GM15510 (cell line): Measurements from ENCODE around the gene MED31.

Source experiments
- POLR2A ChIP-seq: IDR thresholded peaks from 3 replicates; pipeline ENCODE4 v1.6.1; 2011; ENCODE audit warnings: borderline replicate concordance; ENCODE audit not compliant: insufficient read length; ENCODE audit errors: extremely low read depth

MED31 gene

DNA sequence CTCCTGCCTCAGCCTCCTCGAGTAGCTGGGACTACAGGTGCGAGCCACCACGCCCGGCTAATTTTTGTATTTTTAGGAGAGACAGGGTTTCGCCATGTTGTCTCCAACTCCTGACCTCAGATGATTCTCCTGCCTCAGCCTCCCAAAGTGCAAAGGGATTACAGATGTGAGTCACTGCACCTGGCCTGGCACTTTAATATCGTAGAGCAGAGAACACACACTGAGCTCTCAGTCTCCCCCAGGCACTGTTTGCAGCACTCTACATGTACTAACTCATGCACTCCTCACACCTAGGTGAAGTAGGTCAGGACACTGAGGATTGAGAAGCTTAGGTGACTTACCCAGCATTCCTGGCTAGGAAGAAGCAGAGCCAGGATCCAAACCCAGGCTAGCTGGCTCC lies 15.2 kb upstream of the MED31 start:
- no peak for TF ChIP-seq POLR2A

DNA sequence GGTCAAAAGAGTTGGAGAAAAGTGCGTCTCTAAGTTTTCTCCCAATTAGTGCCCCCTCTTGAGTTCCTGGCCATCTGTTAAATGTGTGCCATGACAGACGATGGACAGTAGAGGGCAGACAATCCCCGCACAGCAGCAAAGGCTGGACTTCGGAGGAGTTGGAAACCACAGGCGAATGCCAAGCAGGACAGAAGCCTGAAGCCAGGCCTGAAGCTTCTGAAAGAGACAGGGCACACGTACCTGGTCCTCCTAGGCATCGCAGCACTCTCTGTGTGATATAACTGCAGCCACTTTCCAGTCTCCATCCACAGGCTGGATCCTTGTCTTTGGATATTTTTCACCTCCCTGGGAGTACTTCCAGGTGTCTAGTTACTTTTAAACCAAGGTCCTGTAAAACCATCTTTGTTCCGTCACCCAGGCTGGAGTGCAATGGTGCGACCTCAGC lies 14.7 kb upstream of the MED31 start:
- no peak for TF ChIP-seq POLR2A

DNA sequence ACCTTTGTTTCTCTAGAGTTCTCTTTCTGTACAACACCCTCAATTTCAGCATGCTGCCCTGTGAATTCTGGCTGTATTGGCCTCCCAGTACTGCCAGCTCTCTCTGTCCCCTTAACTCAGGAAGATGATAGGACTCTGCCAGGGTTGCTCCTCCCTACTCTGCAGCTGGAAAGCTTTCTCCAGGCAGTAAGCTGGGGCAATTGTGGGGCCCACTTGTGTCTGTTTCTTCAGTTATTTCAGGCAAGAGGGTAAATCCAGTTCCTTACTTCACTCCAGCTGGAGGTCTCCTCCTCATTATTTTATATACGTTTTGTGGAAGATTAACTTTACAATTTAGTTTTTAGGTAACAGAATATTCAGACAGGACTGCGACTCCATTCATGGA lies 10.1 kb upstream of the MED31 start:
- no peak for TF ChIP-seq POLR2A

DNA sequence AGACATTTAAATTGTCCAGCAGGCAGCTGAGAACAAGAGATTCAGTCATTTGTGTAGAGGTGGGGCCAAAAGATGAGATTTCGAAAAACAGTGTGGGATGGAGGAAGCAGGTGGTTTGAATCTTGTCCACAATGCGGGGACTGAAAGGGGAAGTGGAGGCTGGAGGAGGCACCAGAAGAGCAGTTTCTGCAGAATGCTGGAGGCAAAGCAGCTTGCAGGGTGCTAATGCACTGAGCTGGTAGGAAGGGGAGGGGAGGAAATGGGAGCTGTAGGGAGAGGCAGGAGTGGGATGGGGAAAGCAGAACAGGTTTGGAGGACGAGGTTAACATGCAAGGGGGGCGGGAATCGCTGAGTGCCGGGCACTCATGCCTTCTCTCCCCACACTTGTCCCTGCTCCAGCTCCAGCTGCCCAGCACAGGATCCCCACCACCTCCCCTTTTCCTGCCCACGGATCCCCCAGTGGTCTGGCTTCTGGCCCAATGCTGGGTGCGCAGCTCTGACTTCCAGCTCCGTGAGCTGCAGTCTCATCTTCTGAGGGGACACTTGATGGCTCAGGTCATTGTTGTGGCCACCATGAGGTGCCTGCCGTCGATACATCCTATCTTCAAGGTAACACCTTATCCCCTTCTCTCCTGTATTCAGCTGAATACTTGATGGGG lies 9.5 kb upstream of the MED31 start:
- no peak for TF ChIP-seq POLR2A

DNA sequence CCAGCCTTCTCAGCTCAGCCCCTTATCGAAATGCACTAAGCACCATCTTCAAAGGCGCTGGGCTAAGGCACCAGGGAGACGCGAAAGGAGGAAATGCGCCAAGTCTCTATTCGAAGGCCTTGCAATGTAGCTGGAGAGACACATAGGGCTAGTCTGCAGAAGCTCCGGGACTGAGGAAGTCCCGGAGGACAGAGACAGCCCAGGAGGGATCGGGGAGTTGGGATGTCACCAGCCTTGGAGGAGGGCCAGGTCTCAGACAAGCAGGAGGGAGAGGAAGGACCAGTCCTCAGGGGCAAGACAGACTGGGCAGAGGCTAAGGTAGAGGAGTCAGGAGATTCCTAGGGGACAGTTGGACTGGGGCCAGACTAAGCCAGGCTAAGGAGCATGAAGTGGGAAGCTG lies 8.7 kb upstream of the MED31 start:
- no peak for TF ChIP-seq POLR2A

DNA sequence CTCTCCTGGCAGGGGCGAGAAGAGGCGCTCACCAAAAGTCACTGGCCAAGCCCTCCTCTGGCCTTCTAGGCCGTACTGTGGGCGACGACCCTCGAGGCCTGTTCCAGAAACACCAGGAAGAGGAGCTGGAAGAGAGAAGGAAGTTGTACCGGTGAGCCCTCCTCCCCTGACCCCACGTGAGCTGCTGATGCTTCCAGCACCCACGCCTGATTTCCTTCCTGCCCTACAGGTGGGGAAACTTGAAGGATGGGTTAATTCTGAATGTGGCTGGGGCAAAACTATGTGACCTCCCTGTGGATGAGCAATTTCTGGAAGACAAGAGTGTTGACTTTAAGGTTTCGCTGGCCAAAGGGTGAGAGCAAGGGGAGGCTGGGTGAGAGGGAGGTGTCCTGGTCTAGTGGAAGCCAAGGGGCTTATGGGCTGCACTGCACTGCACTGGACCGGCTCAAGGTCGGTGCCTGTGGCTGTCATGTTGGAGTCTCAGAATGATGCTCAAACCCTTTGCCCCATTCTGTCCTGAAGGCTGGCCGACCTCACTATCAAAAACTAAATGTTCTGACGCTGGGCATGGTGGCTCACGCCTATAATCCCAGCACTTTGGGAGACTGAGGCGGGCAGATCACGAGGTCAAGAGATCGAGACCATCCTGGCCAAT lies 6.4 kb upstream of the MED31 start:
- no peak for TF ChIP-seq POLR2A

DNA sequence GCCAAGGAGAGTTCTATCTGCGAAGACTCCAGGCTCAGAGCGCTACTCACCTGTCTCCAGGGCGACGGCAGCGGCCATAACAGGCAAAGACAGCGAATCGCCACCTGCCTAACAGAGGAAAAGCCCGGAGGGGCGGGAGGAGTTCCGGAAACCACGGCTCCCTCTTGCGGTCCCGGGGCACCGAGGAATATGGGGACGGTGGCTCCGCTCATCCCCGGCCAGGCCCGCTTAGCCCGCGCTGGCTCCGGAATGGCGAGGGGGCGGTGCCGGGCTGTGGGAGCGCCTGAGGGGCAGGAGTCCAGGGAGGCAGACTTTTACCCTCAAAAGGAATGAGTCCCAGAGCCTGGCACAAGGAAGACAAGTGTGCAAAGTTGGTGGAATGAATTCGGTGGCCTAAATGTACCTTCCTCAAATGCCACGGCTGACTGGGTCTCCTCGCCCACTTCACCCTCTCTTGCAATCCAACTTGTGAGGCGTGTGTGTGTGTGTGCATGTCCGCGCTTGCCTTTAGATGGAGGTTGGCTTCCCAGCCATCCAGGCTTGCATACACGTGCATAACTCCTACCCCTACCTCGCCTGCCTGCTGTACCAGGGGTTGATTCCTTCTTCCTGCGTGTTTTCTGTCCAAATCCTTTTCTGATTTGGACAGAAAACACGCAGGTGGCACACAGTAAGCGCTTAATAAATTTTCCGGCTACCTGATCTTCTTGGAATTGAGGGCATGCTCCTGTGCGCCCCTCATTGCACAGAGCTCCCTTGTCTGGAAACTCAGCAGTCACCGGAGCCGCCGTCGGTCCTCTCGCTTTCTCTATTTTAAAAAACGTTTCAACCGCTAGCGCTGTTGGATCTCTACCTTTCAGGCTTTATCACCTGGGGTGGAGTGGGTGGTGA lies 3.7 kb upstream of the MED31 start:
- no peak for TF ChIP-seq POLR2A

DNA sequence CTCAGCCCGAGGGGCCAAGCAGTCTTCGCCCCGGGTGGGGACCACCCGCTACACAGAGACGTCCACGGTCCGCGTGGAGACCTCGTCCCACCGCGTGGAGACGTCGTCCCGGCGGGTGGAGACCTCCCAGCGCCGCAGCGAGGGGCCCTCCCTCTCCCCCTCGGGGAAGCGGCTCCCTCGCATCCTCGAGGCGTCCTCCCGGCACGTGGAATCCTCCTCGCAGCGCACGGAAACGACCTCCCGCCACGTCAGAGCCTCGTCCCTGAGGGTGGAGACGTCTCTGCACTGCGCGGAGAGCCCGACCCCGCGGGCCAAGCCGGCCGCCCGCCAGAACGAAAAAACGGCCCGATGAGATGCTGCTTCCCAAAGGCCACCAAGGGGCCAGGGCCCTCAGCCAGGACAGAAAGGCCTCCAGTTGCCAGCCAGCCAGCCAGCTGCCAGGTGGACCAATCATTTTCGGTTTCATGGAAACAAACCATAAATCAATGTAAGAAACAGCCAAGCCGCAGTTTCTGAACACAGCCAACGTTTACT lies 581 bp upstream of the MED31 start:
- TF ChIP-seq POLR2A = no peak

DNA sequence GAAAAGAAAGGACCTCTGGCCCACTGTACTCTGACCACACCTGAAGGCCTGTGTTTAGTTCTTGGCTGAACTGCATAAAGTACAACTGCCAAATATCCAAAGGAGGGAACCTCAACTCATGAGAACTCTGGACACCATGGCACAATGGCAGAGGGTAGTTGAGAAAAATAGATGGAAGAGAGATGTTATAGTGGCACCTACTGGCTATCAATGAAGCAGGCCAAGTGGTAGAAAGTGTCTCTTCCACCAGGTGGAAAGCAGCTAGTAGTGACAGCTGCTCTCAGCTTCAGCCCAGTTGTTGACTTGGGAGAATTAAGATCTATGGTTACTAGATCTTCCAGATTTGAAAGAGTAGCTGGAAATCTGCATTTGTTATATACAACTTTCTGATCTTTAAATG lies 3.2 kb downstream of the MED31 start:
- TF ChIP-seq POLR2A = no peak

DNA sequence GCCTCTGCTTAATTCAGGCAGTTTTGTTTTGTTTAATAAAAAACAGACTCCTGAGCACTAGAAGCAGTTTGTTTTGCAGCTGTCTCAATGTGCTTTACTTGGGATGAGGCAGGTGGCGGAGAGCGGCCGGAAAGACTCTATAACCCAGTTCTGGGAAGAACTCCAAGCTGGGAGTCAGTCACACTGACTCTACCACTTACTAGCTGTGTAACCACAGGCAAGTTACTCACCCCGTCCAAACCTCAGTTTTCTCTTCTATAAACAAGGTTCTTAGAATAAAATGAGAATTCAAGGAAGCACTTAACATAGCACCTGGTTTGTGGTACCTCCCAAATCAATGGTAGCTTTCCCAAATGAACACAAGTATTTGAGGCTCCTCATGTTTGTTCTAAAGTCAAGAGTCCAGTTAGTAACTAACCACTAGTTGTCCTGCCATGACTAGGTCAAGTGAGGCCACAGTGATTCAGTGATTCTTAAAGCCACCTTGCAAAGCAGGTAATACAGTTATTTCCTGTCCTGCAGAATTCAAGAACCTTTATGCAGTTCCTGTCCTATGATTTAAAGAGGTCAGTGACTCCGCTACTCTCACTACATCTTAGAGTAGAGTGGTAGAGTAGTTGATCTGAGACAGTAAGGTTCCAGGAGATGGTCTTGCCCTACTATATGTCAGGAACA lies 7.8 kb downstream of the MED31 start:
- TF ChIP-seq POLR2A = no peak

DNA sequence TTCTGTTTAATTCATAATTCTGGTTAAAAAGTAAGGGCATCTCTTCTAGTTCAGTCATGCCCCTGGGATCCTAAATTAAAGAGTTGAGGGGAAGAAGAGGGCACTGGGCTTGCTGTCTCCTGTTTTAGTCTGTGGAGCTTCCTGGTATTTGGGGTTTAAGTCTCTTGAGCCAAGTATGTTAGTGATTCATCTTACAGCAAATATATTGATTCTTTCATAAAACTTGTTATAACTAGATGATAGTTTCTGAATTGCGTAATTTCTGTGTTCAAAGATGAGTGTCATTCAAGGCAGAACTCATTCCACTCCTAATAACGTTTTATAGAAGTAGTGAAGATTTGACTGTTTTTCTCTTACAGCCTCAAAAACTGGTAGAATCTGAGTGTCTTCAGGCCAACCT lies 8.8 kb downstream of the MED31 start:
- TF ChIP-seq POLR2A = no peak

DNA sequence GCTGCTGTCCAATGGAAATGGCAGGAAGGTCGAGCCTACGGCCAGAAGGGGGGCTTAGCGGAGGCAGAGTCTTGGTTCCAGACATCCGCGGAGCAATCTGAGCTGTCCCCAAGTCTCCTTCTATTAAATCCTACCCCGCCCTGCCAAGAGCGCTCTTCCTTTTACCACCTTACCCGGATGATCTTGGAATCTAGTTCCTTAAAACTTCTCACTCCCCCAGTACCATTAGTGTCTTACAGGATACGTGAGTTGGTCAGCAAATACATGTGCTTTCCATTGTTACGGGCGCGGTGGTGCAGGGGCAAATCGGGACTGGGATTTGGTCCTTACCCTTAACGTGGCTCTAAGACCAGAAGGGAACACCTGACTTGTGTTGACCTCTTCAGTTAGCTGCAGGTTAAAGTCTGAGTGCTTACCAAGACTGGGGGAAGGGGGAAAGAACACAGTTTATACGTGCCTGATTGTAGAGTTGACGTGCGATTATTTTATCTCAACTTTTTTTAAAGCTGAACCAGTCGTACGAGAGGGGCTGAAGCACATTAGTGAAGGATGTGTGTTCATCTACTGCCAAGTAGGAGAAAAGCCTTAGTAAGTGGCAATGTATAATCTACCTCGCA lies 10.1 kb downstream of the MED31 start:
- TF ChIP-seq POLR2A = no peak

DNA sequence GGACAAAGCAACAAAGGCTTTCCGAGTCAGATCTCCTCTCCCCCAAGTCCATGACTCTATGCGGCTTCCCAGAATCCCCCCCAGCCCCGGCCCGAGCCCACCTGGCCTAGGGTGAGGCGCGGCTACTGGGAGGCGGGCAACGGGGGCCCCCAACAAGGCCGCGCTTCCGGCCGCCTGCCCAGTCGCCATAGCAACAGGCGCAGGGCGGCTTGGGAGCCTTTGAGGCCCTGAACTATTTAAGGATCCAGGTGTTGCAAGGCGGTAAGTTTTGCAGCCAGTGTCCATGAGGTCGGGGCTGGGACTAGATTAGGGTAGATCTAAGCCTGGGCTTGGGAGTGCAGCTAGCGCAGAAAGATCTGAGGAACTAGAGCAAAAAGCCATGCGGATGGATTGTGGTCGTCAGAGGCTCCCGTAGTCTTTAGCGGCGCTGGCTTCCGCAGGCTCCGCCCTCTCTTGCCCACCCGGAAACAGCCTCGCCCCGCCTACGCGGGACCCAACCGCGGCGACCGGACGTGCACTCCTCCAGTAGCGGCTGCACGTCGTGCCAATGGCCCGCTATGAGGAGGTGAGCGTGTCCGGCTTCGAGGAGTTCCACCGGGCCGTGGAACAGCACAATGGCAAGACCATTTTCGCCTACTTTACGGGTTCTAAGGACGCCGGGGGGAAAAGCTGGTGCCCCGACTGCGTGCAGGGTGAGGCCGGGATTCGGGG lies 10.7 kb downstream of the MED31 start, which contains the start of the genes KIAA0753 and TXNDC17:
Gene KIAA0753 (minus strand): TSS at position 176 of the 711 bp plus-strand sequence. CDS start 5,608 bp downstream, outside the sequence.
Gene TXNDC17 (plus strand): TSS at position 525 of the 711 bp plus-strand sequence. CDS start 23 bp downstream, at position 548.
- peak; percentile 96 for TF ChIP-seq POLR2A
